Suprapubic skin (tissue), 4 donors: ENCODE data around the gene MCTP1. TPM values are rescaled to one million over a fixed set of nuclear protein-coding genes. Genes with fewer than 3 reads are reported as not detected.

Experiments
- DNase-seq, 2 donors: peaks; one replicate each; pipeline ENCODE4 v3.0.0-alpha.2; 2019; ENCODE audit warnings: low spot score in 2 of 2
- H3K27ac ChIP-seq: fragments of 200-600 bp; sonication (generic); one replicate; pipeline ENCODE4 v1.5.1; 2019
- H3K27me3 ChIP-seq: fragments of 200-600 bp; sonication (generic); one replicate; pipeline ENCODE4 v1.5.1; 2019
- H3K36me3 ChIP-seq: fragments of 200-600 bp; sonication (generic); one replicate; pipeline ENCODE4 v1.5.1; 2019
- H3K4me1 ChIP-seq: fragments of 200-600 bp; sonication (generic); one replicate; pipeline ENCODE4 v1.5.1; 2019
- H3K4me3 ChIP-seq: fragments of 200-600 bp; sonication (generic); one replicate; pipeline ENCODE4 v1.5.1; 2019; ENCODE audit warnings: mild to moderate bottlenecking
- H3K9me3 ChIP-seq: fragments of 200-600 bp; sonication (generic); one replicate; pipeline ENCODE4 v1.5.1; 2019
- CTCF ChIP-seq, 2 donors: fragments of 200-600 bp in 1 of 2; fragments of 450-650 bp in 1 of 2; sonication (generic) in 1 of 2; IDR thresholded peaks; one replicate each; pipeline ENCODE4 v1.5.1; 2016 to 2019; ENCODE audit warnings: antibody characterized with exemption in 2 of 2, mild to moderate bottlenecking in 1 of 2, moderate library complexity in 1 of 2
- EP300 ChIP-seq: sonication (generic); formaldehyde crosslinking; IDR thresholded peaks from one replicate; pipeline ENCODE4 v1.6.1; 2017; ENCODE audit warnings: antibody characterized with exemption
- POLR2A ChIP-seq, 2 donors: fragments of 450-650 bp; IDR thresholded peaks; one replicate each; pipeline ENCODE4 v1.6.1; 2017; ENCODE audit warnings: antibody characterized with exemption in 2 of 2, mild to moderate bottlenecking in 2 of 2, moderate library complexity in 2 of 2
- POLR2AphosphoS5 ChIP-seq, 3 donors: sonication (generic); formaldehyde crosslinking; IDR thresholded peaks; one replicate each; pipeline ENCODE4 v1.6.1; 2017; ENCODE audit warnings: antibody characterized with exemption in 3 of 3
- WGBS: methylation state at CpG from one replicate; pipeline ENCODE4 v1.1.5; 2018; 5-methylcytosine and 5-hydroxymethylcytosine counted together
- total RNA-seq, 4 donors: library from RNA; depleted of rRNA; stranded (reverse); fragments of >200 nt; gene quantifications; one replicate each; pipeline ENCODE4 v1.1.0, GENCODE V29; 2016

The MCTP1 gene
- total RNA-seq, 4 donors from 2014 or later: 5.0 to 19.1 (median 10.6) TPM

GRCh38 chr5:95181644-95182043 lies 103.2 kb downstream of the MCTP1 start:
- H3K4me3 ChIP-seq: no peak overlapping the region
- 85% methylated on average over 3 of the region's 3 CpGs for WGBS
- no peaks in the 10 kb centered on the region for H3K9me3 ChIP-seq
- DNase-seq: no peak
- no peaks in the 10 kb centered on the region for H3K4me1 ChIP-seq
- no peak for TF ChIP-seq EP300
- H3K36me3 ChIP-seq: no peaks in the 10 kb centered on the region
- H3K27me3 ChIP-seq: no peaks in the 10 kb centered on the region
- H3K27ac ChIP-seq: no peak overlapping the region

- H3K36me3 ChIP-seq: no peaks in the 10 kb centered on the region
- 39% methylated on average over 4 of the region's 4 CpGs for WGBS
These were observed 106.7 kb downstream of the MCTP1 start for GRCh38 chr5:95178046-95178651.

DNA sequence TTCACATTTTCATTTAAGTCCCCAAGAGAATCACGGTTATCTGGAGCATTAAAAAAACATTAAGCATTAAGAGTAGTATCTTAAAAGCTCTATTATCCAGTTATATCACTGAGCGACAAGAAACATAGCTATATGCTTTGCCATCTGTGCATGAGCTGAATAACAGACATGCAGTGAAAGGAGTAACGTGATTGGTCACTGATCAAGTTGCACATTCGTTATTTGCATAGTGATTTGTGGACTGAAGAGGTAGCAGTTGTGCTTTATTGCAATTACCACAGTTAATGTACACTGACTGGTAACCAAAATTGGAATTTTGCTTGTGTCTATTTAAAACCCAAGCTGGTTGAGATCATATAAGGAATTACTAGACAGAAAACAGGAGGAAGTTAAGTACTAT lies 107.4 kb downstream of the MCTP1 start:
- Histone ChIP-seq H3K27ac (no peak overlapping the region), H3K27me3 (no peaks in the 10 kb centered on the region), H3K9me3 (no peaks in the 10 kb centered on the region), H3K36me3 (no peaks in the 10 kb centered on the region), H3K4me3 (no peak overlapping the region), H3K4me1 (no peaks in the 10 kb centered on the region)
- no peak for DNase-seq
- 85% methylated on average over 4 of the region's 4 CpGs for WGBS
- TF ChIP-seq POLR2AphosphoS5 (IDR thresholded peaks at IDR 0.05) (no peak), EP300 (no peak), POLR2A (IDR thresholded peaks at IDR 0.05) (no peak), CTCF (IDR thresholded peaks at IDR 0.05) (no peak)

More at GRCh38 chr5:95178046-95178651, 106.7 kb downstream of the MCTP1 start:
- H3K4me1 ChIP-seq: no peaks in the 10 kb centered on the region
- TF ChIP-seq CTCF (IDR thresholded peaks at IDR 0.05): no peak
- TF ChIP-seq POLR2A (IDR thresholded peaks at IDR 0.05): no peak
- no peak for TF ChIP-seq POLR2AphosphoS5 (IDR thresholded peaks at IDR 0.05)
- TF ChIP-seq EP300: no peak
- no peak overlapping the region for H3K4me3 ChIP-seq
- H3K27ac ChIP-seq: no peak overlapping the region
- H3K27me3 ChIP-seq: no peaks in the 10 kb centered on the region
- H3K9me3 ChIP-seq: no peaks in the 10 kb centered on the region
- DNase-seq: no peak

GRCh38 chr5:95175106-95175505 lies 109.8 kb downstream of the MCTP1 start:
- WGBS: 58% methylated on average over 3 of the region's 3 CpGs

DNA sequence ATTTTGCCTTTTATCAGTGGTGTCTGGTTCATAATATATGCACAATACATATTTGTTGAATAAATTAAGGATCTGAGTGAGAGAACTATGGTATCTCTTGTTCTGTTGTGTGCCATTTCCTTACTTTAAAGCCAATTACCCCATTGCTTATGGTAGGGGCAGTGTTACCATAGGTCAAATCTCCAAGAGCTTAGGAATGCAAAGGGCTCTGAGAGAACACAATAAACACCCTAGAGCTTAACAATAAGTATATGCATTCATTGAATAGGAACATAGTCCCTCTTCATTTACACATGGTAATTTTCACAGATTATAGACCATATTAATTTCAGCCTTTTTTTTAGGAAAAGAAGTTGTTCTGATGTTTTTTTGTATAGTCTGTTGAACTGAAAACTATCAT lies 112.2 kb downstream of the MCTP1 start:
- H3K9me3 ChIP-seq: peaks cover 3% of the 10 kb centered on the region
- no peak for TF ChIP-seq EP300
- no peak for TF ChIP-seq POLR2AphosphoS5 (IDR thresholded peaks at IDR 0.05)
- TF ChIP-seq POLR2A (IDR thresholded peaks at IDR 0.05): no peak
- no peak for TF ChIP-seq CTCF (IDR thresholded peaks at IDR 0.05)
- no peak overlapping the region for H3K4me3 ChIP-seq
- H3K27me3 ChIP-seq: no peaks in the 10 kb centered on the region
- DNase-seq: no peak
- H3K4me1 ChIP-seq: no peaks in the 10 kb centered on the region
- H3K36me3 ChIP-seq: no peaks in the 10 kb centered on the region
- H3K27ac ChIP-seq: no peak overlapping the region

More at GRCh38 chr5:95175106-95175505, 109.8 kb downstream of the MCTP1 start:
- Histone ChIP-seq H3K4me1 (no peaks in the 10 kb centered on the region), H3K4me3 (no peak overlapping the region), H3K9me3 (peaks cover 3% of the 10 kb centered on the region), H3K36me3 (no peaks in the 10 kb centered on the region), H3K27ac (no peak overlapping the region), H3K27me3 (no peaks in the 10 kb centered on the region)
- no peak for DNase-seq
- TF ChIP-seq EP300: no peak
- TF ChIP-seq POLR2AphosphoS5 (IDR thresholded peaks at IDR 0.05): no peak
- TF ChIP-seq CTCF (IDR thresholded peaks at IDR 0.05): no peak
- no peak for TF ChIP-seq POLR2A (IDR thresholded peaks at IDR 0.05)

GRCh38 chr5:95164861-95165260 lies 120.0 kb downstream of the MCTP1 start:
- no peak overlapping the region for H3K4me3 ChIP-seq
- H3K27ac ChIP-seq: no peak overlapping the region
- DNase-seq: no peak
- no peak for TF ChIP-seq POLR2A (IDR thresholded peaks at IDR 0.05)
- no peaks in the 10 kb centered on the region for H3K27me3 ChIP-seq
- no peaks in the 10 kb centered on the region for H3K9me3 ChIP-seq
- H3K4me1 ChIP-seq: no peaks in the 10 kb centered on the region
- H3K36me3 ChIP-seq: no peaks in the 10 kb centered on the region
- 89% methylated on average over 2 of the region's 2 CpGs for WGBS
